Muscle of arm (tissue), 12 donors: ENCODE data around the gene TRIM45. TPM values are rescaled to one million over a fixed set of nuclear protein-coding genes. Genes with fewer than 3 reads are reported as not detected.
"Not testable (repeated sequence)": the region's sequence is repeated elsewhere in the genome, so short reads cannot be mapped to it uniquely, and the experiment has no call there.

Experiments used
- DNase-seq: peaks from one replicate; pipeline ENCODE4 v3.0.0-alpha.2; 2013
- polyA plus RNA-seq, 12 donors: library from polyadenylated mRNA; unstranded; fragments of 120-200 nt; gene quantifications; one replicate each; pipeline ENCODE4 v1.2.1, GENCODE V29; 2013; ENCODE audit not compliant: insufficient read length in 12 of 12

TRIM45 gene
- polyA plus RNA-seq, 12 donors = 10.5 to 122 (median 18.4) TPM

GRCh38 chr1:117136749-117137148 is 15.2 kb upstream of the TRIM45 start:
- no peak for DNase-seq

GRCh38 chr1:117135329-117135728 is 13.8 kb upstream of the TRIM45 start:
- DNase-seq = no peak

DNA sequence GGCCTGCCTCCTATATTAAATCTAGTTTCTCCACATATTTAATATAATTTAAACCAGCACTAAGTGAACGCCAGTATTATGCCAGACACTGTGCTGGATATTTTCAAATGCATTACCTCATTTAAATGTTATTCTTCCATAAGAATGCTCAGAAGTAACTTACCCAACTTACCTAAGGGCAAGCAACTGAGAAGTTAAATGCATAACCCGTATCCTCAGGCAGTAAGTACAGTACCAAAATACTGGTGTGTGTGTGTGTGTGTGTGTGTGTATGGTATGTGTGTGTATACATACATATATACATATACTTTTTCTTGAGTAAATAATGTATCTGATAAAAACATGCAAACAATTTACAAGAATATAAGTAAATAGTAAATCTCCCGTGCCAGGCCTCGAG is 9.0 kb upstream of the TRIM45 start:
- DNase-seq = no peak

- DNase-seq = peak; percentile 48
These were observed 7.0 kb upstream of the TRIM45 start for GRCh38 chr1:117128323-117129079.

- no peak for DNase-seq
These were observed 6.2 kb upstream of the TRIM45 start for GRCh38 chr1:117127795-117128194.

DNA sequence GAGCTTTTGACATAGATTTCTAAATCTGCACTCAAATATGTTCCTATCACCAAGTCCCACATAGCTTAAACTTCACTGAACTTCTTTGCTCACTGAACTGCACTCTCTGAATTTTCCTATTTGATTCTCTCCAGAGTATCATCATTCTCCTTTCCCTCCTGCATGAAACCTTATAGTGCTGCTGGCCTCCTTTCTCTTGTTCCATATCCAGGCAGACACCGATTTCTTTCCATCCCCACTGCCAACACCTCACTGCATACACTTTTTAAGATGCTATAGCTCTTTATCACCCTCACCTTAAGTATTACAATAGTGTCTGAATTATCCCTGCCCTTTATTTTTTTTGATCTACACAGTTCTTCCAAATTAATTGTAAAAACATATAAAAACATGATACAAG is 3.1 kb upstream of the TRIM45 start:
- peak; percentile 73 for DNase-seq

- no peak for DNase-seq
These were observed 1.7 kb upstream of the TRIM45 start for GRCh38 chr1:117123274-117123673.

DNA sequence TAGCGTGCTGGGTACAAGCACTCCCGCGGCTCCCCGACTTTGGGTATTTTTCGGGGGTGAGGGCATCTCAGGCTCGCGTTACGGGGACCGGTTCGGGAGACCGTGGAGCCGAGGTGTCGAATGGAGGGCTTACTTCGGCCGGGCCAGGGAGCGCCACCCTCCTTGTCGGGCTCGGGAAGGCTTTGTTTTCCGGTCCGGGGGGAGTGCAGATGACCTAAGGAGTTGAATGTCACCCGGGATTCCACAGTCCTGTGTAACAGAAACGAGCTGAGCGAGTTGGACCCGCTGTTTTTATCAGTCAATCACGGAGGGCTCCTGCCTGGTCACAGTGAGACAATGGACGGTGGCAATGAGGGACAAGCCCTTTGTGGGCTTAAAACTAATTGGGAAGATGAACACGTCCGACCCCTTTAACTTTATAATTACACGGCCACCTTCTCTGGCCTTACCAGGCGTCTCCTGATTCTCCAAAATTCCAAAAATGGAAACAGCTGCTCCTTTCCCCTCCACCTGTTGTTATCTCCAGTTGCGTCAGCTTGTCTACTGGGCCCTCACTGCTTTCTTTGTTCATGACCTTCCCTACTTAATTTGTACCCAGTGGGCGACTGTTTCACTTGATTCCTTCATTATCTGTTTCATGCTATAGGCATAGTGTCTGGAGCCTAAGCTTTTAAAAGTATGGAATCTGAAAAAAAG is 929 bp upstream of the TRIM45 start:
- DNase-seq = no peak

DNA sequence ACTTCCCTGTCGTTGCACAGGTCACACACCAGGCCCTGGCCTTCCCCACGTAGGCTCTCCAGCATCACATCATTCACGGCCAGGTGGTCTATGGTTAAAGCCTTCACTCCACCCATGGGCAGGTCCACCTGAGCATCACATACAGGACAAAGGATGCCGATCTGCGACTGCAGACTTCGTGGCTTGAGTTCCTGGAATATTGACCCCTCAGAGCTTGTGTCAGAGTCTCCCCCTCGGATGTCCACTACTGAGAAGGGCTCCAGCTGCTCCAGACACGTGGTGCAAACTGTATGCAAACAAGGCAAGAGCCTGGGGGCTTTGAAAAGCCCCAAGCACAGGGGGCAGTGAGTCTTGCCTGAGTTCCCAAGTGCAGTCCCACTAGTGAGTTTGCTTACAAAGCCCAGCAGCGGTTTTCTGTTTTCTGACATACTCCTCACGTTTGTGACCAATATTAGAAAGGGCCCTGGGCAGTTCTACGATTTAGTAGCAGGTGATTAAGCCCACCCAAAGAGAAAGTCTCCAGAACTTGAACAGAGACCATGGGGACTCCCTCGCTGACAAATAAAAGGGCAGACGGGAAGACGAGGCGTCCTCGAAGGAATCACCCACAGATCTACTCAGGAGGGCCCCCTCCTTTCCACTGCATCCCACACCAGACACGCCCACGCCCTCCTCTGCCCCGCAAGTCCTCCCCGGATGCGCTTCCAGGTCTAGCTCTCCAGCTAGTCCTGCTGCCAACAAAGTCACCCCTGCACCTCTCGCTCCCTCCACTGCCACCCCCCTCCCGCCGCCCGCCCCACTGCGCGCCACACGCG is 568 bp downstream of the TRIM45 start:
- no peak for DNase-seq

DNA sequence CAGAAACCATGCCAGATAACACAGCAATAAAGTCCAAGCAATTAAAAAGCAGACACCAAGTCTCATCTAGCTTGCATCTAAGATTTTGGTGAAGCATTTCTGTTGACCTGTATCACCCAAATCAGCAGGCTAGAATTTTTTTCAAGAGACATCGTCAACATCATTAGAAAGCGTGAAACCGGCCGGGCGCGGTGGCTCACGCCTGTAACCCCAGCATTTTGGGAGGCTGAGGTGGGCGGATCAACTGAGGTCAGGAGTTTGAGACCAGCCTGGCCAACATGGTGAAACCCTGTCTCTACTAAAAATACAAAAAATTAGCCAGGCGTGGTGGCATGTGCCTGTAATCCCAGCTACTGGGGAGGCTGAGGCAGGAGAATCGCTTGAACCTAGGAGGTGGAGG is 2.4 kb downstream of the TRIM45 start:
- not testable (repeated sequence) for DNase-seq

GRCh38 chr1:117118137-117118536 is 3.4 kb downstream of the TRIM45 start:
- no peak for DNase-seq

- DNase-seq = no peak
These were observed 3.9 kb downstream of the TRIM45 start for GRCh38 chr1:117117697-117118096.

DNA sequence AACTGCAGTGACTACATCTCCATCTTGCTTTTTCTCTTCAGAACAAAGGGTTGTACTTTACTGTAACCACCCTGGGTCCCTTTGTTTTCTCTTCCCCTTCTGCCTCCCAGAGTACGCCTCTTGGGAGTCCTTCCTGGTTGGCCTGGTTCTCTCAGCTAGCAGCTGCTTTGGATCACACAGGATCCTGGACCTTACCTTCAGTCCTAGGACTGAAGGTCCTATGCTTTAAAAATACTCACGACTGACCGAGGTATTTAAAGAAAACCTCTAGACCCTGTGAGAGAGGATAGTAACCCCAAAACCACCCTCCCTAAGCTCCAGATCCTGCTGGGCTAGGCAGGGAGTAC is 4.8 kb downstream of the TRIM45 start:
- DNase-seq = no peak

- no peak for DNase-seq
These were observed 5.3 kb downstream of the TRIM45 start for GRCh38 chr1:117116090-117116783.

DNA sequence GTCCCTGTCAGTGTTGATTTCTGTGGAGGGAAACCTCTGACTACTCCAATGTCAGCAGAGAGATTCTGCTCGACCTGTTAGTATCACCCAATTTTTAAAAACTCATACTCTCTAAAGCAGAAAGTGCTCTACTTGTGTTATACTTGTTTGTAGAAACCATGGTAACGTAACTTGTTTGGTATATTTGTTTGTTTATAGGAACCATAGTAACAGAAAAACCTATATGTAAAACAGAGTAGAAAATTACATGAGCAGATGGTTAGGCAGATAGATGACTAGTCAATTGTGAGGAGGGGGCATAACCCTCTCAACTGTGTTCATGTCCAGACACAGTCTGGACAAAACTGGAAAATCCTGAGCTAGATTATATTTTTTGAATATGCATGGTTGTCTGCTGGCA is 6.7 kb downstream of the TRIM45 start:
- no peak for DNase-seq

- no peak for DNase-seq
These were observed 8.3 kb downstream of the TRIM45 start for GRCh38 chr1:117113199-117113598.

DNA sequence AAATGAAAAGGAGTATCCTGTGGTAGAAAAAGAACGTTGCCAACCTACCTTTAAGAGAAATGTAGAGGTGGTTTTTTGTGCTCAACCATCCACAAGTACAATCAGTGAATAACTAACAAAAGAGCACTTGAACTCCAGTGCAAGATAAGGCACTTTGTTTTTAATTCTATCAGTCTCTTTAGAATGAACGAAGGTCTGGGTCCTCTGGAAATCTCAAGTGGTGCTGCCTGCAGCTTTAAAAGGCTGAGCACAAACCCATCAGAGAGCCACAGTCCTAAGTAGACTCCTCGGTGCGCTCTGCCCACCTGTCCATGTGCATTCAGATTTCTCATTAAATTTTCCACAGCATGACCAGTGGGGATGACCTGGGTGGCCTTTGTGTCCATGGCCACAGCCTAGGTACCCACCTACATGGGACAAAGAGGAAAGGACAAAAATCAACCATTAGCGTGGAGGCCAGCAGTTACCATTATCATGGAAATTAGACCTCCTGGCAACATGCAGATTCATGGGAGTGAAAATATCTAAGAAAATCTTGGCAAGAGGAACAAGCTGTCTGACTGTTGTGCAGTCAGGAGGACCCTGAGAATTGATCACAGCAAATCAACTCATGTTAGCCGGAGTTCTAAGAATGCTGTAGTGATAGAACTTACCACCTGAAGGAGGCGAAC is 9.4 kb downstream of the TRIM45 start:
- no peak for DNase-seq

DNA sequence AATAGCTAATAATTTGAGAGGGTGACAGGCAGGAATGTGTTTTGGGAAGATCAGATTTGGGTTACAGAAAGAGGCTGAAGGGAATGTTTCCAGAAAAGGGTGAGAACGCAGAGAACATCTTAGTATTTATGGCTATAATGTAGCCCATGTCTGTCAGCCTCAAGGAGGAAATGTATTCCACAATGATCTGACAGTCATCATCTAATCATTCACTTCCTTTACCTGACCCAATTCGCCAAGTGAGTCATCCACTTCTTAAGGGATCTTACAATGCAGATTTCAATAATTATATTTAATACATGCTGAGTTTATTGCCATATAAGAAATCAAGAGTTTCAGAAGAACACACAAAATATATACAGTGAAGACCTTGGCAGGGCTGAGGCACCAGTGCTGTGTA is 10.8 kb downstream of the TRIM45 start:
- DNase-seq = no peak

GRCh38 chr1:117107364-117107763 is 14.2 kb downstream of the TRIM45 start:
- no peak for DNase-seq

DNA sequence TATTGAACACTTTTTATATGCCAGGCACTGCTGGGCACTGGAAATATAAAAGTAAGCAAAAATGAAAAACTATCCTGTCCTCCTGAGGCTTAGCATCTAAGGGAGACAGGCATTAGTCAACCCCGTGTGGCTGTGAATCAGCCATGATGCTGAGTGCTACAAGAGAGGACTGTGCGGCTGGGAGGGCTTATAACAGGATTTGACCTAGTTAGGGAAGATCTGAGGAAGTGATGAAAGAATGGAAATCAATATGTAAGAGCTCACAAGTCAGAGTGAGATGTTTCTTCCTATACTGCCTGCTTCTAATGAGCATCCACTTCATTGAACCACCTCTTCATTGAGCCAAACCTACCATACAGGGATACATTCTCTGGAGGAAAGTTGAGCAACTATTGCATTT is 15.1 kb downstream of the TRIM45 start:
- DNase-seq = no peak

- DNase-seq = no peak
These were observed 15.8 kb downstream of the TRIM45 start for GRCh38 chr1:117105722-117106121.

- no peak for DNase-seq
These were observed 16.6 kb downstream of the TRIM45 start for GRCh38 chr1:117104986-117105385.
